ENCODE data around the gene PMEPA1. TPM values are rescaled to one million over a fixed set of nuclear protein-coding genes. Genes with fewer than 3 reads are reported as not detected.

The PMEPA1 gene
- total RNA-seq, 1 donor, result 0.86 TPM

DNA sequence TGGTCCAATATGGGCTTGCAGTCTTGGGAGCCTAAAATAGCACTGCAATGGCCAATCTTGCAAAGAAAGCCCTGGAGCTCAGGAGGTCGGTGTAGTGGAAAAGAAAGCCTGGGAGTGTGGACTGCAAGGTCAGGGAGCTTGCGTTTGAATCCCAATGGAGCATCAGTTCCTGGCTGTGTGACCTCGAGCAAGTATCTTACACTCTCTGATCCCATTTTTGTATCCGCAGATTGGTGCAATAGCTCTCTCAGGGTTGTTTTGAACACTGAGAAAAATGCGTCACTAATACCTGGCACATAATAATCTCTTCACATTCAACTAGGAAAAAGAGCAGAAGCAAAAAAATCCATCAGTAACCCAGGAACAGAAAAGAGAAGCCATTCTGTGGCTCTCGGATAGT is 7.3 kb downstream of the PMEPA1 start:
- TF ChIP-seq, protein P1, sequence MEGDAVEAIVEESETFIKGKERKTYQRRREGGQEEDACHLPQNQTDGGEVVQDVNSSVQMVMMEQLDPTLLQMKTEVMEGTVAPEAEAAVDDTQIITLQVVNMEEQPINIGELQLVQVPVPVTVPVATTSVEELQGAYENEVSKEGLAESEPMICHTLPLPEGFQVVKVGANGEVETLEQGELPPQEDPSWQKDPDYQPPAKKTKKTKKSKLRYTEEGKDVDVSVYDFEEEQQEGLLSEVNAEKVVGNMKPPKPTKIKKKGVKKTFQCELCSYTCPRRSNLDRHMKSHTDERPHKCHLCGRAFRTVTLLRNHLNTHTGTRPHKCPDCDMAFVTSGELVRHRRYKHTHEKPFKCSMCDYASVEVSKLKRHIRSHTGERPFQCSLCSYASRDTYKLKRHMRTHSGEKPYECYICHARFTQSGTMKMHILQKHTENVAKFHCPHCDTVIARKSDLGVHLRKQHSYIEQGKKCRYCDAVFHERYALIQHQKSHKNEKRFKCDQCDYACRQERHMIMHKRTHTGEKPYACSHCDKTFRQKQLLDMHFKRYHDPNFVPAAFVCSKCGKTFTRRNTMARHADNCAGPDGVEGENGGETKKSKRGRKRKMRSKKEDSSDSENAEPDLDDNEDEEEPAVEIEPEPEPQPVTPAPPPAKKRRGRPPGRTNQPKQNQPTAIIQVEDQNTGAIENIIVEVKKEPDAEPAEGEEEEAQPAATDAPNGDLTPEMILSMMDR (IDR thresholded peaks at IDR 0.05; ENCODE audit: insufficient read depth, low read depth, low read length), result no peak
- no peak overlapping the region for H3K4me3 ChIP-seq (ENCODE audit: low read depth, low read length)
- DNase-seq (ENCODE audit: low read depth), result no peak

DNA sequence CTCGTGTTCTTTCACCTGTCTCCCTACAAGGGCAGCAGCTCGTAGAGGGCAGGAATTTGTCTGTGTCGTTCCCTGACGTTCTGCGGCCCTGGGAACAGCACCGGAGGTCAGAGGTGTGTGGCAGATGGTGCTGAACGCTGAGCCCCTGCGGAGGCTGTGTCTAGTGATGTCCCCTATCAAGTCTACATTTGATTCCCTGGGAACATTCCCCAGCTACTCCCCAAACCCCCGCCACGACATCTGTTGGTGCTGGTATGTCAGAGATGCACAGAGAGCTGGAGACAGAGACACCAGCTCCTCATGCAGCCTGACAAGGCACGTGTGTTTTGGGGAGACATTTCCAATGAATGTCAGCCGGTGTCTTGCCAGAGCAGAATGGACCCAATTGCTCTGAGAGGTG is 7.7 kb downstream of the PMEPA1 start:
- DNase-seq (ENCODE audit: low read depth), result no peak
- H3K4me3 ChIP-seq (ENCODE audit: low read depth, low read length), result no peak overlapping the region
- TF ChIP-seq, protein P1 (IDR thresholded peaks at IDR 0.05; ENCODE audit: insufficient read depth, low read depth, low read length), result no peak

DNA sequence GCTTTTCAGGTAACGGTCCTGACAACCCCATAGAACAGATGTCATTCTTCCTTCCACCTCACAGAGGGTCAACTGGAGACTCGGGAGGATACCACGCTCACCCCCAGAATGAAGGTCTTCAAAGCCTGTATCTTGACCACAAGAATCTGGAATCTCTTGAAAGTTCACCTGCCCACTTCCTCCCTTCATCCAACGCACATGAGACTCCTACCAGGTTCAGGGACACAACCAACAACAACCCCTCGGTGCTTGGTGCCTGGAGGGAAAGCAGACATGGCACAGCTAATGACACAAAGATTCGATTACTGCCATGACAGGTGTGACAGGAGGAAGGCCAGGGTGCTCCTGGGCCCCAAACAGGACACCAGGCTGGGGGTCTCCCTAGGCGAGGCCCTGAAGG is 8.2 kb downstream of the PMEPA1 start:
- no peak for DNase-seq (ENCODE audit: low read depth)
- TF ChIP-seq, protein P1 (IDR thresholded peaks at IDR 0.05; ENCODE audit: insufficient read depth, low read depth, low read length), result no peak
- no peak overlapping the region for H3K4me3 ChIP-seq (ENCODE audit: low read depth, low read length)

DNA sequence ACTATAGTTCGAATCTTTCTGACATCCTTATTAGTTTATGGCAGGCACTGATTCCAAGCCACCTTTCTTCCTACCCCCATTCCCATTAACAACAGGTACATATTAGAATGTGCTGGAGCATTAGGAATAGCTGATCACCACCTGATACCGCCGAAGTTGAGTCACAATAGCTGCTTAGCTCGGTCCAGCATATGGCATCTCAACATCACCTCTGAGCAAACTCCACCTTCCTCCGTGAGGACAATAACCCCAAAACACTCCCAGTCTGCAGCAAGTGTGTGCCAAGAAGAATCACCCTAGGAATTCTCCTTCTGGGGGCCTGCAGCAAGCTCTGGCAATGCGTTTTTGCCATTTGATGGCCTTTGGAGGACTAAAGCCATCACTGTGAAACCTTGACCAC is 8.7 kb downstream of the PMEPA1 start:
- TF ChIP-seq, protein P1 (IDR thresholded peaks at IDR 0.05; ENCODE audit: insufficient read depth, low read depth, low read length), result no peak
- DNase-seq (ENCODE audit: low read depth), result no peak
- no peak overlapping the region for H3K4me3 ChIP-seq (ENCODE audit: low read depth, low read length)

DNA sequence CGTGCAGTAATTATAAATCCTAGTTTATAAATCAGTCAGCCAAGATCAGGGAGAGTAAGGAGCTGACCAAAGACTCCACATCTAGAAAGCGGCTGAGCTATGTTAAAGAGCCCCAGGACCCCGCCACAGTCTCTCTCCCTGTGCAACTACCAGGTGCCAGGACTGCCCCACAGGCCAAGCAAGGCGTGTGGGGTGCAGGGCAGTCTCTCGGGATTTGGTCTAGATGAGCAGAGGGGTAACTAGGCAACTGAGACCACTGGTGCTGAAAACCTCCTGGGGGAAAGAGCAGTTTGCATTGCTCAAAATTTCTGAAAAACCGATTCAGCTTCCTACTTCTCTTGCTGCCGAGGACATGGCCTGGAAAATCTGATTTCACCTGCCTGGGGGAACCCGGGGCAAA is 10.4 kb downstream of the PMEPA1 start:
- TF ChIP-seq, protein P1 (IDR thresholded peaks at IDR 0.05; ENCODE audit: insufficient read depth, low read depth, low read length), result no peak
- no peak for DNase-seq (ENCODE audit: low read depth)
- no peak overlapping the region for H3K4me3 ChIP-seq (ENCODE audit: low read depth, low read length)

DNA sequence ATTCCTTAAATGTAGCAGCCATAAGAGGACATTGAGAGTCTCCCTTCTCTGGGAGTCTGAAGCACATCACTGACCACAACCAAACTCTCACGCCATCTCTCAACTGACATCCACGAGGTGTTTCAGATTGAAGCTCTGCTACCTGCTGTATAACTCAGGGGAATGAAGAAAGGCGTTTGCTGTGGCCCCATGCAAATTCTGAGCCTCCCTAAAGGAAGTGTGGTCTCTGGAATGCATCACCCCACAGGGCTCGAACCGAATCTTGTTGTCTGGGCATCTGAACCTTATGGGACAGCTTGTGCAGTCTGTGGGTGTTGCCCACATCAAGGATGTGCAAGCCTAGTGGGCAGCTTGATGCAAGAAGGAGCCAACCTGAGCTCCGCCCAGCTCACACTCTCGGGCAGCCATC is 10.9 kb downstream of the PMEPA1 start:
- H3K4me3 ChIP-seq (ENCODE audit: low read depth, low read length), result peak overlapping the region; percentile 31
- DNase-seq (ENCODE audit: low read depth), result no peak
- TF ChIP-seq, protein P1 (IDR thresholded peaks at IDR 0.05; ENCODE audit: insufficient read depth, low read depth, low read length), result no peak

DNA sequence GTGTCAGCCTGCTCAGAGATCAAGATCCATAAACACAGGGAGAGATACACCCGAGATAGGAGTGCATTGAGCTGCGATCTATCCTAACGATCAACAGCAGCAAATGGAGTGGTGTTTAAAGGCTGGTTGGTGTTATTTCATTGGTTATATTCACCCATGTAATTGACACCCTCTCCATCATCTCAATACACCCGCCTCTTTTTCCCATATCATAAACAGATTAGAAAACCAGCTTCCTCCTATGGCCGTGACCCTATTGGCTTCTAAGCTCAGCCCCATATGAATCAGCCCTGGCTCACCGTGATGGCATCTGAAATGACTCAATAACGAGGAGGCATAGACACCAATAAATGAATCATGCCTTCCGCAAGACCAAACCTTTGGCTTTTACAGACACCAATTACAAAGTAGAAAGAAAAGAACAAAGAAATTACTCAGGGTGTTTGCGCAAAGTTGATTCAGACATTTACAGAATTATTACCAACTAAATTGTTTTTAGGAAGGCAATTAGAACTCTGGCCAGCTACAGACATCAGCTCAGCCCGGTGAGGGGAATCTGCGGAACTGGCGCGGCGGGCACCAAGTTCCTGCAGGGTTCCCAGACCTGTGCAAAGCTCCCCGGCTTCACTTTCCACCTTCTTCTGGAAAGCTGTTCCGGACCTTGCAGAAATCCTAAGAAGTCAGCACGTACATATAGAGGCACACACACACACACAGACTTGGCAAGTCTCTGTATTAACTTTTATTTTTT is 11.5 kb downstream of the PMEPA1 start:
- H3K4me3 ChIP-seq (ENCODE audit: low read depth, low read length), result peak overlapping the region; percentile 31
- TF ChIP-seq, protein P1 (IDR thresholded peaks at IDR 0.05; ENCODE audit: insufficient read depth, low read depth, low read length), result no peak
- peak; percentile 97 for DNase-seq (ENCODE audit: low read depth)

Measured in fibroblast of villous mesenchyme (primary cell).